HG02973 (cell line): ENCODE measurements around the gene AIM2.
A peak's percentile ranks its signal among the peaks of the same experiment; 100 is the strongest.
"Not testable (repeated sequence)": the region's sequence is repeated elsewhere in the genome, so short reads cannot be mapped to it uniquely, and the experiment has no call there.

Experiments
- ATAC-seq: cut with Tn5 transposase; IDR thresholded peaks from one replicate; pipeline ENCODE4 v1.9.1; 2021; ENCODE audit warnings: moderate library complexity; ENCODE audit not compliant: unreplicated experiment

AIM2 gene

DNA sequence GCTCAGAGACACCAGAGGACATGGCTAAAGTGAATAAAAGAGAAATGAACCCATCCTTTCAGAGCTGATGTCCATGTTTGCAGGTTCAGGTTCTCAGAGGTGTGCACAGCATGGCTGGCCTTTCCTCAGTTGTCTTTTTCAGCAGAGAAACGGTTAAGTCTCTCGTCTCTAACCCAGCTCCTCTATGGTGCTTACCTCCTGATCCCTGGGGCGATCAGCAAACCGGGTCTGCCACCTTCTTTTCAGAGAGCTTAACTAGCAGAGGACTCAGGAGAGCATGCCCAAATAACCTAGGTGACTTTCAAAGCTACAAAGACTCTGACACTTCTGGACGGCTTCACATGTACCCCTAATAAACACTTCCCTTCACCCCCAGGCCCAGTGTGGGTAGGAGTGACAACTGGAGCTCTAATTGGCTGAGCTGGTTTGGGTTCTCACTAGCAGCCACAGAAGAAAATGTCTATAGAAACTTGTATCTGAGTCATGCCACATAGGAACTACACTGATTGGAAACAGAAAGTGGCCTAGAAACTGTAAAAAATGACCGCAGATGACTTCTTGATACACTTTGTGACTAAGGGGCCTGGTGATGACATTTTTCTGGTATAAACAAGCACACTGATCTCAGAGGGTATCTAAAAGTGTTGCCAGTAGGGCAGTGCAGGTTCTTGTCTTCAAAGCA lies at the start of gene AIM2:
AIM2 (minus strand) TSS at position 329 of the 682 bp plus-strand sequence. CDS start 3,267 bp downstream, outside the sequence.
- ATAC-seq = peak; percentile 83

DNA sequence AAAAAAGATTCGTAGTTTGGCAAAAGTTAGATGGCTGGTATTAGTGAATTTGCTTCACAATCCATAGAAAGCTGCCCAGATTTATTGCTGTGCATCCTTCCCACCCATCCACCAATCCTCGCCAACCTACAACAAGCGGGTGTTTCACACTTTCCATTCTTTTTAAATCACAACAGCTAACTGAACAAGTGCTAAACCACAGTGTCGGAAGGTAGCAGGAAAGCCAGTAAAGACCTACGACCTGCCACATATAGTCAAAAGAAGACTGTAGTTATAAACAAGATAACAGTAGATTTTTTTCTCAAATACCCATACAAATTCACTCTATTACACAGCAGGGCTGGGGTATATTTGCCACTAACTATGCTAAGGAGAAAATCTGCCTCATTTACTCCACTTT lies 47.0 kb upstream of the AIM2 start:
- no peak for ATAC-seq

DNA sequence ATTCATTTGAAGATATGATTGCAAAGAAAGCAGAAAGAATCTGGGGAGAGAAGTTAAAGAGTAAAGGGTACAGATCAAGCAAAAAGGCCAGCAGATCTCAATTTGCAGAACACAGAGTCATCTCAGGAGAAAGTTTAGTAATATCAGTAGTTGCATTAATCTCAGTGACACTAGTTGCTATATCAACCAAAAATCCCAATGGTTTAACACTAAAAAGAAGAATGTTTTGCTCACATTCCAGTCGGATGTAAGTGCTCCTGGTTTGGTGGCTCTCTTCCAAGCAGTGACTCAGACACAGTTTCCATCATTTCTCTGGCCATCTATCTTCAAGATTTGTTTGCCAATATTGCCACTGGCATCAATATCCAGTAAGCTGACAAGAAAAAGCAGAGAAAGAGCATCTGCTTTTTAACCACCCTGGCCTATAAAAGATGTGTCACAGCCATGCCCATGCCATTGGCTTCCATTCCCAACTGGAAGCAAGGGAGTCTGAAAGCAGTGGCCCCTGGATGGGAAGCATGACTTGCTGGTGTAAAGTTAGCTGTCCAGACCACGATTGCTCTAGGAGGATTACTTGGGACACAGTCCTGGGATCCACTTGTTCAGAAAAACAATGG lies 45.5 kb upstream of the AIM2 start:
- peak; percentile 77 for ATAC-seq

GRCh38 chr1:159121526-159121925 lies 45.0 kb upstream of the AIM2 start:
- ATAC-seq = peak; percentile 85

- ATAC-seq = no peak
These were observed 43.8 kb upstream of the AIM2 start for GRCh38 chr1:159120317-159120716.

DNA sequence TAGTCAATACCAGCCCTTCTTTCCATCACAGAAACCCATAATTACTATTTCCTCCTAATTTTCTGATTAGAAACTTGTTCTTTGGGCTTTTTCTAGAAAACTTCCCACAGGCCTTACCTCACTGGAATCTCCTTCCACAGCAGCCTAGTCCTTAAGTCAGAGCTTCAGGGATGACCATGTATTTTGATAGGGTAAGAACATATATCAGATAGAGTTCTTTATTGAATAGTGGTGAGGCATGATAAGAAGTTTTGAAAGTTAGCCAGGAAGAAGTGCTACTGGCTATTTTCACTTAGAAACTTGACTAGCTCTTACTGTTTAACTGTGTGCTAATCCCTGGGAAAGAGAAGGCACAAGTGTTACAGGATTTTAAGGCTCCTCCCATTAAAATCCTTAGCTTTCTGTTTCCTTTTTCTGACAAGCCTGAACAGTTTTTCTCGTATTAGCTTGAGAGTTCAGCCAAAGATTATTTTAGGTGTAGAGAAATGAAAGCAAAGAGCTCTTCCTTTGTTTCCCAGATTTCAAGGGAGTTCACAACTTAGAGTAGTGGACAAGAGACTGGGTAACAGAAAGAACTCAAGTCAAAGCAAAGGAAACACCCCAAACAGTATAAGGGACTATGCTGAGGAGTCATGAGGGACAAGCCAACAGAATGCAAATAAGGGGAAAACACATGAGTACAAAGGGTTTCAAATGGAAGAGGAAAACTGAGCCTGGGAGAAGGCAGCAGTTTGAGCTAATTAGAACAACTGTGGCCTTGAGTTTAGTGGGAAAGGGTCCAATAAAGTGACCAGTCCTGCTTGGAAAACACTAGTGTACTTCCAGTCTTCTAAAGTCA lies 37.2 kb upstream of the AIM2 start:
- ATAC-seq = no peak

- ATAC-seq = not testable (repeated sequence)
These were observed 26.5 kb upstream of the AIM2 start for GRCh38 chr1:159103021-159103420.

DNA sequence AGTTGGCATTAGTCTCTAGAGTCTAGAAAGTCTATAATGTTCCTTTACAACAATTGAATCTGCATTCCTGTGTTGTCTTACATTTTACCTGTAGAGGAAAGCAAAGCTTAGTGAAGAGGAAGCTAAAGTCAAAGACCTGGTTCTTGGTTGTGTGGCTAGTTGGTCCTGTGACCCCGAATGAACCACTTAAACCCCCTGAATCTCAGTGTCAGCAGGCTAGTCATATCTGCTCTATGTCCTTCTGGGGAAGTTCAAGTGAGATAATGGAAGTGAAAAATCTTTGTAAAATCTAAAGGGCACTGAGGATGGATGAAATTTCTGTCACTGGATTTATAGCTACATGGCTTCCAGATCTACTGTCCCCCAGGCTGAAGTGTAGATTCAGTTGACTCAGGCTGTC lies 24.0 kb upstream of the AIM2 start:
- ATAC-seq = no peak

DNA sequence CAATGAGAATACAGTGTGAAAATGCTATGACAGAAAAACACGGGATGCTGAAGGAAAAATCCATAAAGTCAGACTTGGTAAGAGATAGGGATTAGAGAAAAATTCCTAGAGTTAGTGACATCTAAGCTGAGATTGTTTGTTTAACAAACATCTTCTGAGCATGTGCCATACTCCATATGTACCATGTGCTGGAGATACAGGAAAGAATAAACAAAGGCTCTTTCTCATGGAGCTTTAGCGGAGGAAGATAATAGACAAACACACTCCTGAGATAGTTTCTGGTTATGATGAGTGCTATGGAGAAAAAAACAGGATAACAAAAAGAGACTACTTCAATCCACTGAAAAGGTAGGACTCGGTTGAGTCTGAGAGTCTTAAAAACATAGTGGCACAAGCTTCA lies 22.0 kb upstream of the AIM2 start:
- no peak for ATAC-seq

GRCh38 chr1:159092036-159092760 lies 15.6 kb upstream of the AIM2 start:
- ATAC-seq = no peak

- no peak for ATAC-seq
These were observed 15.1 kb upstream of the AIM2 start for GRCh38 chr1:159091607-159092031.

DNA sequence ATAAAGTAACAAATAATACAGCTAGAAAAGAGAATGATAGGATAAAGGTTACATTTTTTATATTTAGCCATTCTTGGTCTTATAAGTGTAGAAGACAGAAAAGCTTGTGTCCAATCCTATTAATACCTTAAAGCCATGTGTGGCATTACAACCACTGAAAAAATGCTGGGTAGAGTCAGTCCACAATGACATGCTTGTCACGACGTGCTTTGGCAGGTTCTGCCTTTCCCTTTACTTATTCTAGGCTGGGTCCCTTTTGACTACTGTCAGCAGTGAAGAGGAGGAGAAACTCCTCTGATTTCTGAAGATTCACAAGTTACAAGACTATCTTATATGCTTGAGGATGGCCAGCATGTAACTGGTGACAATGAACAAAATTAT lies 14.6 kb upstream of the AIM2 start:
- no peak for ATAC-seq

- no peak for ATAC-seq
These were observed 14.0 kb upstream of the AIM2 start for GRCh38 chr1:159090286-159091179.

DNA sequence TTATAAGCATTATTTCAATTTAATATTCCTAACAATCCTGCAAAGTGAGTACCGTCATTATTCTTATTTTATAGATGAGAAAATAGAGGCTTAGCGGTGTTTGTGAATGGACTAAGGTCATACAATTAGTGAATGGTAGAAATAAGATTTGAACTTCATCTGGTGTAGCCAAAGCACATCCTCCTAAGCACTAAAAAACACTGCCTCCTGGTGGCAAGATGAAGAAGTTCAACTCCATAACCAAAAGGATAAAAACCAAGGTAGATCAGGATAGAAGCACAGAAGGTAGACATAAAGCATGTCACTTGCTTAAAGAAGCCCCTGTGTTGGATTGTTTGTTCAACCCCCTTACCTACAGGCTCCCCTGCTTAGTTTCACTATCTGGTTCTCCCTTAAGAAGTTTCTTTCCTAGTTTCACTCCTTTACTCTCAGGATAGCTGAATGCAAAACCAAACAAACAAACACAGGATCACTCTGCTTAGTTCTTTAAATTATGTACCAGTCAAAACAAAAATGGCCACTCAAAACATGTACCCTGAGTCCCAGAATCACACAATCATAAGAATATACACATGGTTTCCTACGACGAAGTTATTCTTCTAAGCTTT lies 12.7 kb upstream of the AIM2 start:
- ATAC-seq = no peak

DNA sequence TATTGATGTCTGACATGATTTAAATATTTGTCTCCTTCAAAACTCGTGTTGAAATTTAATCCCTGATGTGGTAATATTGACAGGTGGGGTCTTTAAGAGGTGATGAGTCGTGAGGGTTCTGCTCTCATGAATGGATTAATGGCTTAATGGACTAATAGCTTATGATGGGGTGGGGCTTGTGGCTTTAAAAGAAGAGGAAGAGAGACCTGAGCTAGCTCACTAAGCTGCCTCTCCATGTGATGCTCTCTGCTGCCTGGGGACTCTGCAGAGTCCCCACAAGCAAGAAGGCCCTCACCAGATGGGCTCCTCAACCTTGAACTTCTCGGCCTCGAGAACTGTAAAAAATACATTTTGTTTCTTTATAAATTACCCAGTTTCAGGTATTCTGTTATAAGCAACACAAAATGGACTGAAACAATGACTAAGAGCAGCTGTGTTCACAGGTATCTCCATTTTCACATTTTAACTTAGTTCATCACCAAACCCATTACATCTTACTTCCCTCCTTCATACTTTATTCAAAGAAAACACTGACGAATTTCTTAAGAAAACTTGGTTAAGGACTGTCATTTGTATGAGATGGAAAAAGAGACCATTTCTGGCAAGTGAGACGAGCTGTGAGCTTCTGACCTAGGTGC lies 12.1 kb upstream of the AIM2 start:
- ATAC-seq = no peak

DNA sequence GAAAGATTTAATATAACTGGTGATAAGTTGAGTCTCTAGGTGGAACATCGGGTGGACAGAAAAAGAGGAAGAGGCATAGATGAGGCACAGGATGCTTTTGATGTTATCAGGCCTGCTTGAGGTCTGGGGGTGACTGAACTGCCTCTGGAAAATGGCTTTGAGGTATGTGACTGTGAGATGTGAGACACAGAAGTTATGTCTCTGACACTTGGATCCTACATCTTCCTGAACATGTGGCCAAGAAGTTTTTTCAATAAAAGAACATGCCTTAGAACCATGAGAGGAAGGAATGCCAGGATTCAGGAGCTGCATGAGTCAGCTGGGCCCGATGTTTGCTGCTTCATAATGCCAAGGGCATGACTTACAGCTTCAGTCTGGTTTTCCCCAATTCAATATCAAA lies 11.5 kb upstream of the AIM2 start:
- ATAC-seq = no peak

DNA sequence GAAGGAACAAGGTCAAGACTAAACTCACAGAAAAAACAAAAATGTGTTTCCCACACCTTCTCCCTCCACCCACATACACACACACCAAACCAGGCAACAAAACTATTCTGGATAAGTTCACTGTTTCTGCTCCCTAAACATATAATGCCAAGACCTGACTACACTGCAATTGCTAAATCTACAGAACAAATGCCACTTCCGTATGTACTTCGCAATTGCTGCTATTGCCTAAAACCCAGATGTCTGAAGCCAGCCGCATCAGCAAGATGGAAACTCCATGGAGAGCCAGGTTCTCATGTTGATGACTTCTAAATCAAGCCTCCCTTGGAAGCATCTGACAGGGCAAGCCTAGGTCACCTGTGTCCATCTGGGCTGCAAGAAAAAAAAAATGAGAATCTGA lies 8.3 kb upstream of the AIM2 start:
- ATAC-seq = no peak

- no peak for ATAC-seq
These were observed 7.6 kb upstream of the AIM2 start for GRCh38 chr1:159084152-159084551.

DNA sequence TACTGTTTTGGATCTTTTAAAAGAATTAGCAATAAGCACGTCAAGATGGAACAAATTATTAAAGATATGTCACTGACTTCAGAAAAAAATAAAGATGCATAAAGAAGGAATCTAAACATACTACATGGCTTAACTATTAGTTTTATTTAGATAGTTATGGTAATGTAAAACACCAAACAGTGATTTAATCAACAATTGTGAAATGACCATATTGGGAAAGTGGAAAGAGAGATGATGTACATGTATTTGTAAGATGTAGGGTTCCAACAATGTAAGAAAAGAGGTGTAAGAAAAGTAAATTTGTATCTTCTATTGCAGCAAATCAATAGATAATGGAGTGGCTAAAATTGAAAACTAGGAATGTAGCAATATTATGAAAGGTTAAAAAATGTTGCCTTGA lies 6.4 kb upstream of the AIM2 start:
- ATAC-seq = no peak
